A673 (cell line): ENCODE data around the gene DMKN. TPM values are rescaled to one million over a fixed set of nuclear protein-coding genes. Genes with fewer than 3 reads are reported as not detected.

Source experiments
- BruUV-seq: library from RNA; stranded (reverse); fragments of 400-500 nt; replicated peaks from 2 replicates; lab custom pipeline; 2021; lab: Mats Ljungman, UMichigan
- CTCF ChIA-PET: fragments of 300-600 bp; sonication (Branson Sonifier 250); formaldehyde crosslinking; loops from one replicate; lab custom pipeline; 2022; ENCODE audit warnings: antibody characterized with exemption; lab: Charles Lee
- POLR2A ChIA-PET: fragments of 300-600 bp; sonication (Branson Sonifier 250); formaldehyde crosslinking; loops from one replicate; lab custom pipeline; 2022; ENCODE audit warnings: antibody characterized with exemption; ENCODE audit not compliant: low non-redundant PET; lab: Charles Lee
- DNase-seq: peaks from one replicate; pipeline ENCODE4 v3.0.0-alpha.2; 2015; ENCODE audit warnings: low spot score
- H3K27ac ChIP-seq: fragments of 200-600 bp; sonication (generic); 2 replicates; pipeline ENCODE4 v1.5.1; 2016; ENCODE audit warnings: mixed run types, low read depth, mild to moderate bottlenecking, mixed read lengths, antibody characterized with exemption, low read length; ENCODE audit not compliant: poor library complexity, severe bottlenecking
- H3K27me3 ChIP-seq: fragments of 200-600 bp; sonication (generic); replicated peaks from 2 replicates; pipeline ENCODE4 v1.6.1; 2017; ENCODE audit warnings: mixed run types, low read depth, mild to moderate bottlenecking, mixed read lengths, antibody characterized with exemption, low read length; ENCODE audit not compliant: insufficient read depth, poor library complexity
- H3K36me3 ChIP-seq: fragments of 200-600 bp; sonication (generic); 2 replicates; pipeline ENCODE4 v1.6.1; 2016; ENCODE audit warnings: mixed run types, mild to moderate bottlenecking, mixed read lengths, antibody characterized with exemption, low read length; ENCODE audit not compliant: insufficient read depth, poor library complexity, severe bottlenecking
- H3K4me1 ChIP-seq: fragments of 200-600 bp; sonication (generic); 2 replicates; pipeline ENCODE4 v1.6.1; 2017; ENCODE audit warnings: mixed run types, mild to moderate bottlenecking, mixed read lengths, antibody characterized with exemption, low read length; ENCODE audit not compliant: insufficient read depth, poor library complexity, severe bottlenecking
- H3K4me3 ChIP-seq: fragments of 200-600 bp; sonication (generic); 2 replicates; pipeline ENCODE4 v1.5.1; 2016; ENCODE audit warnings: low read depth, mixed run types, mild to moderate bottlenecking, mixed read lengths, low read length; ENCODE audit not compliant: poor library complexity, severe bottlenecking
- H3K9me3 ChIP-seq: fragments of 200-600 bp; sonication (generic); 2 replicates; pipeline ENCODE4 v1.6.1; 2016; ENCODE audit warnings: mixed run types, low read depth, mild to moderate bottlenecking, mixed read lengths, antibody characterized with exemption, low read length; ENCODE audit not compliant: poor library complexity, severe bottlenecking
- CTCF ChIP-seq: fragments of 300-800, 200-600 bp; sonication (generic); conservative IDR thresholded peaks from 2 replicates; pipeline ENCODE4 v1.5.1; 2017; ENCODE audit warnings: low read depth, mild to moderate bottlenecking, antibody characterized with exemption, low read length, moderate library complexity, mixed read lengths
- EZH2 ChIP-seq: fragments of 200-600 bp; sonication (generic); IDR thresholded peaks from 2 replicates; pipeline ENCODE4 v1.6.1; 2017; ENCODE audit warnings: borderline replicate concordance, low read depth, mild to moderate bottlenecking, mixed read lengths, antibody characterized with exemption, low read length; ENCODE audit not compliant: poor library complexity, severe bottlenecking
- intact Hi-C: fragments of 100-400 bp; cut with micrococcal nuclease; formaldehyde crosslinking; loops from one replicate; pipeline ENCODE4 v1.10.0; 2022; ENCODE audit not compliant: unreplicated experiment
- total RNA-seq: library from RNA; stranded (reverse); gene quantifications from 2 replicates; pipeline ENCODE4 v1.2.3, GENCODE V29; 2021

DMKN gene
- total RNA-seq, 1 experiment from 2014 or later = not detected

GRCh38 chr19:35522745-35523327 lies 9.4 kb upstream of the DMKN start:
- intact Hi-C loops = no loop called here
- no peak for TF ChIP-seq EZH2
- TF ChIP-seq CTCF = no peak
- no peaks in the 10 kb centered on the region for H3K36me3 ChIP-seq
- POLR2A ChIA-PET = no interaction called here
- H3K4me1 ChIP-seq = no peaks in the 10 kb centered on the region
- H3K9me3 ChIP-seq = no peaks in the 10 kb centered on the region
- no peak overlapping the region for H3K4me3 ChIP-seq
- BruUV-seq = no TSS peak
- CTCF ChIA-PET = no interaction called here
- peaks cover 29% of the 10 kb centered on the region for H3K27me3 ChIP-seq
- H3K27ac ChIP-seq = no peak overlapping the region
- DNase-seq = no peak

- Histone ChIP-seq H3K27ac (no peak overlapping the region), H3K36me3 (no peaks in the 10 kb centered on the region), H3K27me3 (peaks cover 26% of the 10 kb centered on the region), H3K9me3 (no peaks in the 10 kb centered on the region), H3K4me1 (no peaks in the 10 kb centered on the region), H3K4me3 (no peak overlapping the region)
- ChIA-PET POLR2A (no interaction called here), CTCF (no interaction called here)
- intact Hi-C loops = no loop called here
- no peak for DNase-seq
- BruUV-seq = no TSS peak
- TF ChIP-seq CTCF (no peak), EZH2 (no peak)
Measured at GRCh38 chr19:35521124-35521743, 7.8 kb upstream of the DMKN start.

- no peak for DNase-seq
- POLR2A ChIA-PET = no interaction called here
- intact Hi-C loops = no loop called here
- H3K36me3 ChIP-seq = no peaks in the 10 kb centered on the region
- H3K27ac ChIP-seq = no peak overlapping the region
- CTCF ChIA-PET = no interaction called here
- H3K27me3 ChIP-seq = peaks cover 19% of the 10 kb centered on the region
- no peak overlapping the region for H3K4me3 ChIP-seq
- BruUV-seq = no TSS peak
- H3K4me1 ChIP-seq = no peaks in the 10 kb centered on the region
- TF ChIP-seq EZH2 = no peak
- TF ChIP-seq CTCF = no peak
- no peaks in the 10 kb centered on the region for H3K9me3 ChIP-seq
Measured at GRCh38 chr19:35519291-35519690, 5.8 kb upstream of the DMKN start.
